ENCODE results near the gene PDGFRB. TPM values are rescaled to one million over a fixed set of nuclear protein-coding genes. Genes with fewer than 3 reads are reported as not detected.

PDGFRB gene
- total RNA-seq, 1 donor from 2014 or later, result 223 TPM

DNA sequence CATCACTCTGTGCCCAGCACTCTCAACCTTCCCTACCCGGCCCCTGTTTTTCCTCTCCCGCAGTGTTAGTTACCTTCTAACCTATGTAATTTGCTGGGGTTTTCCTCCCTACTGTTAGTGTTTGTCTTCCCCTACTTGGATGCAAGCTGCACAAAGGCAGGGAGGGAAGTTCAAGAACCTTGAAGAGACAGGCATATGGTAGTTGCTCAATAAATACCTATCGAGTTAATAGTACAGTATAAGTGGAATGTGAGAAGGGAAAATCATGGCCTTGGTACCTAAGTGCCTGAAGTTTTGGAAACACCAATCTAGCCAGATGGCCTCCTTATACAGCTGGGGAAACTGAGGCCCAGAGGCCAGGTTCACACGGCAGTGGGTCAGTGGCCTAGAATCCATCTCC lies 24.2 kb downstream of the PDGFRB start:
- DNase-seq (ENCODE audit: low spot score), result no peak

DNA sequence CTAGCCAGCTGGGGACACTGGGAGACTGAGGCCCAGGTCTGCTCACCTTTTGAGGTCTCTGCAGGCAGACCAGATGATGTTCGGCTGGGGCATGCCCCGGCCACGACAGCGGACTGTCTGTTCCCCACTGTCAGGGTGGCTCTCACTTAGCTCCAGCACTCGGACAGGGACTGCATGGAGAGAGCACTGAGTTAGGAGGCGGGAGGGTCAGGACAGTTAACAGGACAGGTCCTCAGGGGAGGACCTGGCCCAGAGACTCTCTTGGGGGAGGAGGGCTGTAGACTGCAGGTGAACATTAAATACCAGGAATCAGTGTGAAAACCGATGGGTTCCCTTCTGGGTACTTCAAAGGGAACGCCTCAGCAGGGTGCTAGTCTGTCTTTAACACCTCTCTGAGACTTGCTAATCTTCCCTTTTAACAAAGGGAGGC lies 25.1 kb downstream of the PDGFRB start:
- no peak for DNase-seq (ENCODE audit: low spot score)

DNA sequence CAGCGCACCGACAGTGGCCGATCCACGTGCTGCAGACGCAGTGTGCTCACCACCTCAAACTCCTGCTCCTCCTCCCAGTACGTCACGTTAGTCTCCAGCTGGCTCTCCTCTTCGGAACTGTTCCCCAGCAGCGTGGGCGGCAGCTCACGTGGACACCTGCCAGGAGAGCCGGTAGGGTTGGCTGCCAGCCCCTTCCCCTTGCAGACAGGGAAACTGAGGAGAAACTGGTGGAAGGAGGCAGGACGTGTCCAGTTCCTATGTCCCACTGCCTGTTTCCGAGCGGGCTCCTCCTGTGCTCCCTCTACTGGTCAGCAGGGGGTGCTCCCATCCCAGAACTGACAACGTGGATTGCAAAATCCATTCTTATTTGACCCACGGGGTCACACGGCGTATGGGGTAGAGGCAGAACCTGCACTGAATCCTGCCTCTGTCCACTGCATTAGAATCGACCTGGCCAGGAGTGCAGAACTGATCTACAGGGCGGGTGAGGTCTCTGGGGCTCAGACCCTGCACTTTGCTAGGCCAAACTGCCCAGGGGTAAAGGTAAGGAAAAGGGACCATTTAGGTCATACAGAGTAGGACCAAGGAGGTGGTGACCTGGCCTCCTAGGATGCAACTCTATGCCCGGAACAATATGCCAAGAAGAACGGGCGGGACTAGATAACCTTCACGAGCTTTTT lies 25.7 kb downstream of the PDGFRB start:
- DNase-seq (ENCODE audit: low spot score), result peak; percentile 68

DNA sequence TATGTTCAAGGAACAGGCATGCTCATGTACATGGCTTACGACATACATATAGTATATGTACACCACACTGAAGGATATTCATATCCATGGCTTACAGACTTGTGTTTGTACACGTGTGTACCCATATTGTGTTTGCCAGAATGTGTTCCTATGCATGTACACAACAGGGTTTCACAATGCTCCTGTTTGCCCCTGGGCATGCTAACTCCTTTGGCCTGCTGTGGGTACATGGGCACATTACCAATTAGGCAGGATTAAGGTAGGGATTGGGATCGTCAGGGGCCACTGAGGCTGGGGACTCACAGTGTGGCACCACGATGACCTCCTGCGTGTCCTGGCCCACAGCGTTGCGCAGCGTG lies 26.2 kb downstream of the PDGFRB start:
- no peak for DNase-seq (ENCODE audit: low spot score)

DNA sequence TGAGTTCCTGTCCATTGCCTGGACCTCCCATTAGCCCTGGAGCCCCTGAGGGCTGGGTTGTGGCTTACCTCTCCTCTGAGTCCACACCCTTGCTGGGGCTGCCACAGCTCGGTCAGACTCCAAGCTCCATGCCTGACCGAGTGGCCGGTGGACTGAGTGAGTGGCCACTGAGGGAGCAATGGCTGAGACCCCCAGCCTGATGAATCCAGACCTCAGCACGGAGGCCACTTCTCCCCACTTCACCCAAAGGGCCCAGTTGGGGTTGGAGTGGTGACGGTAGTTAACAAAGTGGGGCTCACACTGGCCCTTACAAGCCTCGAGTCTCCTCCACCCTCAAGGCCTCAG lies 28.8 kb downstream of the PDGFRB start:
- no peak for DNase-seq (ENCODE audit: low spot score)

DNA sequence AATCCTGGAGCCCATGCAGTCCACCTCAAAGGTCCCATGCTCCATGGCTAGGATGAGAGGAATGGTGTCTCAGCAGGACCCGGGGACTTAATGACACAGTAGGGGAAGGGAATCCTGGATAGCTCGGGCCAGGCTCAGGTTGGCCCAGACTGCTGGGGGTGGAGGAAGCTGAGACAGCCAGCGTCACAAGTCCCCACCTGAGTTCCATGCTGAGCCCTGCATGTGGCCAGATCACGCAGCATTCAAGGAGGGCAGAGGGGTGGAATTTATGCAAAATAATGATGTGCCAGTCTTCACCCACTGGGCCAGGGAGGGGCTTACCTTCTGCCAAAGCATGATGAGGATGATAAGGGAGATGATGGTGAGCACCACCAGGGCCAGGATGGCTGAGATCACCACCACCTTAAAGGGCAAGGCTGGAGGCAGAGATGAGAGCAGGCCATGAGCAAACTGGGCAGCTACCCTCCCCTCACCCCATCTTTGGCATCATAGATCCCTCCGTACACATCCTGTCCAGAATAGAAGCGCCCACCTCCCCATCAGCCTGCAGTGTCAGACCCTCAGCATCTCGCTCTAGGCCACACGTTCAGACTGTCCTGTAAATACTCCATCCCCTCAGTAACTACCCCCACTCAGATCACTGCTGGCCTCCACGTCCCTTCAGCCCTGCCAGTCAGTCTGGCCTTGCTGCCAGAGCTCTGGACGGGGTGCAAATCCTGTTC lies 29.3 kb downstream of the PDGFRB start:
- no peak for DNase-seq (ENCODE audit: low spot score)

DNA sequence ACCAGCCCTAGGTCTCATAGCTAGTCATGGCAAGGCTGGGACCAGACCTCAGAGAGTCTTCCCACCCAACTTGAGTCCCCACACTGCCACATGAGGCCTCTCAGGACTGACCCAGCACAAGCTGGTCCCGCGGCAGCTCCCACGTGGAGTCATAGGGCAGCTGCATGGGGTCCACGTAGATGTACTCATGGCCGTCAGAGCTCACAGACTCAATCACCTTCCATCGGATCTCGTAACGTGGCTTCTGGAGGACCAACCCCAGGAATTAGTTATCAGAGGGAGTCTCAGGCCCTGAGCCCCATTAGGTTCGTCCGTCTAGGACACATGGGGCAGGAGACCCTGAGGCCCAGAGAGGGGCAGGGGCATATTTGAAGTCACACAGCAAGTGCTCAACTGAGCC lies 30.3 kb downstream of the PDGFRB start:
- no peak for DNase-seq (ENCODE audit: low spot score)

DNA sequence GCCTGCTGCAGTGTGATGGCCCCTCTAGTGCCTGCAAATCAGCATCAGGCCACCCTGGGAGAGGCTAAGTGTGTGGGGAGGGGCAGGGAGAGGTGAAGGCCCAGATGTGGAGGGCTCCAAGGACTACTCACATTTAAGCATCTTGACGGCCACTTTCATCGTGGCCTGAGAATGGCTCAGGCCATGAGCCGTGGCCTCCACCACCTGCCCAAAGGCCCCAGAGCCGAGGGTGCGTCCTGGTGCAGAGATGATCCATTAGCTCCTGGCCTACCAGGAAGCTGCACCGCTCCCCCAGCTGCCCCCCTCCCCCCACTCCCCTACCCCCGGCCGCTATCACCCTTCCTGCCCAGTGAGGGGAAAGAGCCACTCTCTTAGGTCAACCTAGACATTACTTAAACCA lies 31.0 kb downstream of the PDGFRB start:
- no peak for DNase-seq (ENCODE audit: low spot score)

DNA sequence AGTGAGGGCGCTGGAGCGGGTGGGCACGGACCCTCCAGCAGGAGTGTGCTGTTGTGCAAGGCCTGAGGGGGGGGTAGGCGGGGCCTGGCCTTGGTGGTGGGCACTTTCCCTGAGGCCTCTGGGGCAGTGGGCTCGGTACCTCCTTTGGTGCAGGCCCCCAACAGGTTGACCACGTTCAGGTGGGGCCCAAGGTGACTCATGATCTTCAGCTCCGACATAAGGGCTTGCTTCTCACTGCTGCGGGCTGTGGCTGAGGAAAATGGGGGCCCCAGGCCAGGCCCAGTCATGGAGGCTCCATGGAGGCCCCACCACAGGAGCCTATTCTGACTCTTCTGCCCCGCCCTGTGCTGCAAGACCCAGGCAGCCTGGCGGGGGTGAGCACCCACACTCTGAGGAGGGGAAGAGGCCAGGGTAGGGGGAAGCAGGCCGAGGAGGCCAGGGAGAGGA lies 31.5 kb downstream of the PDGFRB start:
- DNase-seq (ENCODE audit: low spot score), result peak; percentile 58

DNA sequence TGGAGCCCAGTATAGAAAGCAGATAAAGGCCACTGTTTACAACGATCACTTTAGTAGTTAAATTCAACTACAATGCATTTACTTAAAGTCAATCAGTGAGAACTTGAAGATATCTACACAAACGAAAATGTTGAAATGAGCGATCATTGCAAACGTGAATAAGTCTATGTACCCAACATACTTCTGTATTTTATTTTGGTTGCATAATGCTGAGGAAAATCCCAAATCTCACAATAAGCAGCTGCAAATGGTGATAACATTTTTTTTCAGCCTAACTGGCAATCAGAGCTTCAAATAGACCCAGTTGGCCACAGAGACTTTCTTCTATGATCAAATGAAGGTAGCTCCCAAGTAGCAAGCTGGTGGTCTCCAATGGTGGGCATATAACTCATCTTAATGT lies 32.1 kb downstream of the PDGFRB start:
- DNase-seq (ENCODE audit: low spot score), result no peak

DNA sequence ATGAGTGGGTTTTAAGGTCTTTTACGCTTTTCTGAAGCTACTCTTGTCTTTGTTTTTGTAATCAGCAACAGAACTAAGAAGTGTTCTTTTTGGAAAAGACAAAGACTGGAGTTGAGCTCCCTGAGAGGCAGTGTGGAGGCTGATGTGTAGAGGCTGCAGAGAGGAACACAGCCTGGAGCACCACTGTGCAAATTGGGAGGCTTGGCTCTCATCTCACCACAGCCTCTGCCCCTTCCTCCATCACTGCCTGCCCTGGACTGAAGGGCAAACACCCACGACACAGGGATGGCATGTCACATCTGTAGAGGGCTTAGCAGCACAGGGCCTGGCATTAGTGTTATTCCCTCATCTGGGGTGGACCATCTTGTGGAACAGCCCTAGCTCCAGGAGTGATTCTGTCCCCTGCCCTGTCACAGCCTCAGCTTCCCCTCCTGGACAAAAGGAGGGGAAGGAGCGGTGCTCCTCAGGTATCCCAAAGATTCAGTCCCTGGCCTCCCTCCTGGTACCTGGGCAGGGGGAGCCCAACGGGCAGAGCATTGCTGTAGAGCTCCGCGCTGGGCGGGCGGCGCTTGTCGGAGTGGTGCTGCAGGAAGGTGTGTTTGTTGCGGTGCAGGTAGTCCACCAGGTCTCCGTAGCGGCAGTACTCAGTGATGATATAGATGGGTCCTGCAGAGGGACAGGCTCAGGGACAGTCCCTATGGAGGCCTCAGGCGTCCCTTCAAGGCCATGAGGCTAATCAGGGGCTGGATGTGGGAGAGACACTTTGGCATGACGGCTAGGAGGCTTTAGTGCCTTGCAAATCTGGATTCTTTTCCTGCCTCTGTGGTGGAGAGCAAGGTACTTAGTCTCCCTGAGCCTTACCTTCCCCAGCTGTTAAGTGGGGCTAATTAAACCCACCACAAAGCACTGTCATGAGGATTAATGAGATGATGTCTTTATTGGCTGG lies 32.8 kb downstream of the PDGFRB start:
- DNase-seq (ENCODE audit: low spot score), result no peak

DNA sequence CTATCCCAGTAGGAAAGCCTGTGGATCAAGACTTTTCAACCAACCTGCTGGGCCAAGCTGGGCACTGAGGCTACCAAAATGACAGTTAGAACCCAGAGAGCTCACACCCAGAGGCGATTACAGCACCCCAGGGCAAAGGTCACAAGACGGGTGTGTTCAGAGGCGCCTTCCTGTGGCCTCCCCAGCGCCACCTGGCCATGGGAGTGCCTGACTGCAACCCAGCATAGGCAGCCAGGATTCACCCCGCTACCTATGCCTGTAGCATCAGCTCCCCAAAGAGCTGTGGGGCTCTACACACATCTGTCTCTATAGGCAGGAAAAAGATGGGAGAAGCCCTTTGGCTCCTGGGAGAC lies 33.5 kb downstream of the PDGFRB start:
- DNase-seq (ENCODE audit: low spot score), result no peak

DNA sequence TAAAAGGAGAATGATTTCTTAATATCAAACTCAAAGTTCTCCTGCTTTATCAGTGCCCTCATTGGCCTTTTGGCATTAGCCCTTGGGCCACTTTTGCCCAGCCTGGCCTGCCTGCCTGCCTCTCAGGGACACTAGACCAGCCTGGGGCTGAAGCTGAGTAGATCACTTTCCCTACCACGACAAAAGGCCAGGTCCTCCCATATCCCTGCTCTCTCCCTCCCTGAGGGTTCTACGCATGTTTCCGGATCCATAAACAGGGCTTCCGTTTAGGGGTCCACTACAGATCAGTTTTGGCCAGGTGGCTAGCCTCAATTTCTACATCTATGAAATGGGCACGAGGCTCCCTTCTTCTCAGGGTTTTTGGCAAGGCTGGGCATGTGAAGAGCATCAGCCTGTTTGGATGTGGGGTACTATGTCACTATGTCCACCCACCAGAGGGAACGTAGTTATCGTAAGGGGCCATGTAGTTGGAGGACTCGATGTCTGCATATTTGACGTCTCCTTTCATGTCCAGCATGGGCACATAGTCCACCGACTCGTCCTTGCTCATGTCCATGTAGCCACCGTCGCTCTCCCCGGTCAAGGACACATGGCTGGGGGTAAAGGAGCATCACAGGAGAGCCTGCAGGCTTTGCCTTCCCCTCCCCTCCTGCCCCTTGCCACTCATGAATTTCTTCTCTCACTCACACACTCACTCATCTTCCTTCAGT lies 34.0 kb downstream of the PDGFRB start:
- no peak for DNase-seq (ENCODE audit: low spot score)

DNA sequence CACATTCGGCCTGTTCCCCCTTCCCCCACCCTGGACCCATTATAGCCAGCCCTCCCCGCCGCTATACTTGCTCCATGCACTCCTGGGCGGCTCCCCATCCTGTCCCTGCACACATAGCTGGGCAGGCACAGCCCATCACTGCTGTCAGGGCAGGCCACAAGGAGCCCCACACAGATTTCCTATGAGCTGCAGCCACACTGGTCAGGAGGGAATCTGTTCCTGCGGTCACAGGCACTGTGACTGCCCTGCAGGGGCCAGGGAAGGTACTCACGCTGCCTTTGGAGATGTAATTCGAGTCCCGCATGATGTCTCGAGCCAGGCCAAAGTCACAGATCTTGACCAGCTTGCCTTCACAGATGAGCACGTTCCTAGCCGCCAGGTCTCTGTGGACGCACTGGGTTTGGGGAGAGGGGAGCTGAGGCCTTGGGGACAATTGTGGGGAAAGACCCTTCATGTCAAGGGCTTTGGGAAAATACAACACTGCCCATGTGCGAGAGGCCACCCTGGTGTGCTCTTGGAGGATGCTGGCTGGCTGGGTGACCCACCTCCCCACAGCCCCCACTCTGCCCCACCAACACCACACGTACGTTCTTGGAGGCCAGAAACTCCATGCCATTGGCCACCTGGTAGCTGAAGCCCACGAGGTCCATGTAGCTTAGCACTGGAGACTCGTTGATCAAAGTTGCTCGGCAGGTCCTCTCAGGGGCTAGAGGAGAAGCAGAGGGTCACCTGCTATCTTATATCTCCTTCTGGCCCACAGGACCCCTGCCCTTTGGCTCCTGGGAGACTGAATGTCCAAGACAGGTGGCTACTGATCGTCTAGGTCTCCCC lies 34.8 kb downstream of the PDGFRB start:
- DNase-seq (ENCODE audit: low spot score), result no peak

DNA sequence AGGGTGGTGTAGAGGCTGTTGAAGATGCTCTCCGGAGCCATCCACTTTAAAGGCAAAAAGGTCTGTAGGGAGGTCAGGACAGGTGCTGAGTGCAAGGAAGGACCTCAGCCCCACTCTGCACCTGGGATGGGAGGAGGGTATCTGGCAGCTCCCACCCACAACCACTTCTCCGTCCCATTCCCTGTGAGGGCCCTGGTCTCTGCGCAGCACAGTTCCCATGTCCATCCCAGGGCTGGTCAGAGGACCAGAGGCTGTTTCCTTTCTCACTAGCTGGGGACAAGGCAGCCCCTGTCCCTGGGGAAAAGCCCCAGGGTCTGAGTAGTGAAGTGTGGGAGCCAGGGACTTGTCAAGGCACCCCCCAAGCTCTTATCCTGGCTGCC lies 35.6 kb downstream of the PDGFRB start:
- DNase-seq (ENCODE audit: low spot score), result no peak

DNA sequence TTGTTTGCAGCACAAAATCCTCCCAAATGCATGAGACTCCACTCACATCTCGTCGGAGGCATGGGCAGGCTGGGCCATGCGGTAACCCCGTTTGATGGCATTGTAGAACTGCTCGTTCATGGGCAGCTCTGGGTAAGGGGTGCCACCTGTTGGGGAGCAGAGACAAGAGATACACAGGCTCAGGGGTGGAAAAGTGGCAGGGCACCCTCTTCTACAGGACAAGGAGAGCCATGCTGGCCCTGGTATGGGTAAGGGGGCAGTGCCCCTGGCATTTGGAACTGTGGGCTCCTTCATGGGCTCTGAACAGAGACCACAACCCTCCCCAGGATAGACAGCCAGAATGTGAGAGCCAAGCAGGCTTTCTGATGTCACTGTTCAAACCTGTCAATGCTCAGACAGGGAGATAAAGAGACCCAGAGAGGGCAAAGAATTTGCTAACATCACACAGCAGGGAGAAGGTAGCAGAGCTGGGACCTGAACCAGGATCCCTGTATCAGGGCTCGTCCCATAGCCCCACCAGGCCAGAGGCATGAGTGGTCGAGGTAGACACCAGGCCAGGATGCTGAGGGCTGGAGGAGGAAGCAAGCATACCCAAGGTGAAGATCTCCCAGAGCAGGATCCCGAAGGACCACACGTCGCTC lies 36.1 kb downstream of the PDGFRB start:
- no peak for DNase-seq (ENCODE audit: low spot score)

DNA sequence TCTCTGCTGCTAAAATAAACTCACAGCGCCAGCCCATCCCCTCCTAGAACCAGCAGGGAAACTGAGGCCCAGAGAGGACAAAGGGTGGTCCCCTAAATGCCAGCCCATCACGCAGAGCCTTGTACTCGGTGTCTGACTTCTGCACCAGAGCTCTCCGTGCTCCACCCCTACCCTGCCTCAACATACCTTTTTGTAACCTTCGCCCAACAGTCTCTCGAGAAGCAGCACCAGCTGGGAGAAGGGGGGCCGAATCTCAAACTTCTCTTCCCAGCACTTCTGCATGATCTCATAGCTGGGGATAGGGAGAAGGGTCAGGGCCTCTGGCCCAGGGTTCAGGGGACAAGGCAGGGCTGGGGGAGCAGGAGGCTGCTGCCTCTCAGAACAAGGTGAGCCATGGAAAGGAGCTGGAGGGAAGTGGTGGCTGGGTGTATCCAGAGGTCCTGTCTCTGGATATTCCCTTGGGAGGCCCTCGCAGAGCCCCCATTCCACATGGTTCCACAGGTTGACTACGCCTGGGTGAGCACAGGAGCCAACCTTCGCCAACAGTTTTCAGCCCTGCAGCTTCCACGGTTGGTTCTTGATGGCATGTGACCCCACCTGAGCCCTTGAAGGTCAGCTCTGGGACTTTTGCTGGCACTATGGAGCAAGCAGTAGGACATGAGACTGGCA lies 37.0 kb downstream of the PDGFRB start:
- DNase-seq (ENCODE audit: low spot score), result no peak

DNA sequence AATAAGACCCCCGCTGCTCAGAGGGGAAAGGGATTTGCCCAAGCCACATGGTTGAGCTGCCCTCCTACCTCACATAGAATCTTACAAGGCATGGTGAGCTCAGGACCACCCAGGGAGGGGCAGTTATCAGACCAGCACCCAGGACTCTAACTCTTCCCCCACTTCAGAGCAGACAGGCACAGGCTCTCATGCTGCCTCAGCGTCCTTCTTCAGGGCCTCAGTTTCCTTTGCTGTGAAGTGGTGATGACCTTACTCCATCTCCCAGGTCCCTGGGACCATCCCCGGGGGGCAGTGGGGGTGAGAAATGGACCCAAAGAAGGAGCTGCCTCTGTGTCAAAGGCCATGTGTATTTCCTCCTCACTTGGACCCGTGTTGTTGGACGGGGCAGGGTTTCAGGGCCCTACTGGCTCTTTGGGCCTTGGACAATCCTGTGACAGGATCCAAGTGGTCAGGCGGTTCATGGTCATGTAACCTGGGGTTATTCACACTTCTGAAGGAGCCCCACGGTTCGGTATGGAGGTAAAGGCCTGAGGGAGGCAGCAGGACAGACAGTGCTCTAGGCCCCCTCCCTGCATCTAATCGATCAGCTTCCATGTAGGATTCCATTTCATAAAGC lies 37.6 kb downstream of the PDGFRB start:
- DNase-seq (ENCODE audit: low spot score), result no peak

DNA sequence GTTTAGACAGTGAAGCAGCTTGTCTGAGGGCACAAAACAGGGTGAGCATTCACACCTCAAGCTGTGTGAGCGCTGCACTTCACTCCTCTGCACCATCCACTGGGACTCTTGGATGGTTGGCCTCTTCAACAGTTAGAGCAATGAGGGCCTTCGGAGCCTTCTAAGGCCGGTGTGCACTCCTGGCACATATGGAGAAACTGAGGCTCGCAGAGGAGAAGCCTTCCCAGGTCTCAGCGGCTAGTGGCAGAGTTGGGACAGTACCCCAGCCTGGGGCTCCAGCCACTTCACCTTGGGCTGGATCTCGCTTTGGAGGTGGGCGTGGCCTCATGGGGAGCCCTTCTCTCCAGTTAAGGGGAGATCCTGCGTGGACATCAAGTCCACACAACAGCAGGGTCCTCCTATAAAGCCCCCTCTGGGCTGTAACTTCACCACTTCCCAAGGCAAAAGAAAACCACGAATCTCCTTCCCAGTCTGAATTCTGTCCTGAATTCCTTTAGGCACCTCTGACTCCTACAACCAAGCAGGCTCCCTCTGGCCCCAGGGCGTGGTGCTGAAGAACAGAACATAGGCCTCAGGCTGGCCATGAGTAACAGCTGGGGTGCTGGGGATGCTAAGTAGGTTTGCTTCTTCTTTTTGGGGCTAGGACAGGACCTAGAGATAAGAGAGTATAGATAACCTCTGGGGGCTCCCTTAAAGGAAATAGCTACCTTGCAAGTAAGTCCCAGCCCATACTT lies 38.8 kb downstream of the PDGFRB start:
- no peak for DNase-seq (ENCODE audit: low spot score)
